Glomerular endothelial cell (primary cell): Measurements from ENCODE around the gene TMEM185A. TPM values are rescaled to one million over a fixed set of nuclear protein-coding genes. Genes with fewer than 3 reads are reported as not detected.
"Not testable (repeated sequence)": the region's sequence is repeated elsewhere in the genome, so short reads cannot be mapped to it uniquely, and the experiment has no call there.

Experiments
- DNase-seq: peaks from one replicate; pipeline ENCODE4 v3.0.0-alpha.2; 2011; ENCODE audit warnings: low read depth, low spot score; ENCODE audit errors: extremely low read depth
- total RNA-seq: library from RNA; depleted of rRNA; stranded (reverse); fragments of >200 nt; gene quantifications from 2 replicates; pipeline ENCODE4 v1.2.3, GENCODE V29; 2015

TMEM185A gene
- total RNA-seq, 1 donor from 2014 or later = 19.1 TPM

GRCh38 chrX:149628280-149628679 lies 3.3 kb downstream of the TMEM185A start:
- no peak for DNase-seq

- not testable (repeated sequence) for DNase-seq
These were observed 4.8 kb downstream of the TMEM185A start for GRCh38 chrX:149626829-149627228.

GRCh38 chrX:149619662-149620061 lies 11.9 kb downstream of the TMEM185A start:
- not testable (repeated sequence) for DNase-seq

GRCh38 chrX:149618871-149619270 lies 12.7 kb downstream of the TMEM185A start:
- DNase-seq = no peak

- DNase-seq = no peak
These were observed 19.9 kb downstream of the TMEM185A start for GRCh38 chrX:149611623-149612175.

GRCh38 chrX:149610511-149610910 lies 21.1 kb downstream of the TMEM185A start:
- no peak for DNase-seq

- no peak for DNase-seq
These were observed 23.9 kb downstream of the TMEM185A start for GRCh38 chrX:149607699-149608098.

GRCh38 chrX:149605248-149605885 lies 26.2 kb downstream of the TMEM185A start:
- not testable (repeated sequence) for DNase-seq

- DNase-seq = not testable (repeated sequence)
These were observed 33.0 kb downstream of the TMEM185A start for GRCh38 chrX:149598603-149599002.

GRCh38 chrX:149595943-149596342 lies 35.6 kb downstream of the TMEM185A start:
- DNase-seq = not testable (repeated sequence)

GRCh38 chrX:149595214-149595613 lies 36.4 kb downstream of the TMEM185A start, which contains the start of gene HSFX2:
TSS of gene HSFX2 (minus strand) at chrX:149595314. CDS start at chrX:149594700, 614 bp downstream.
- not testable (repeated sequence) for DNase-seq

- not testable (repeated sequence) for DNase-seq
These were observed 40.6 kb downstream of the TMEM185A start for GRCh38 chrX:149590993-149591392.

- not testable (repeated sequence) for DNase-seq
These were observed 44.2 kb downstream of the TMEM185A start, which contains the start of gene MAGEA9B for GRCh38 chrX:149587359-149587758. TSS of gene MAGEA9B (minus strand) at chrX:149587459. CDS start at chrX:149583179, 4,280 bp downstream.

- not testable (repeated sequence) for DNase-seq
These were observed 46.0 kb downstream of the TMEM185A start for GRCh38 chrX:149585631-149586030.

GRCh38 chrX:149573456-149573855 lies 58.1 kb downstream of the TMEM185A start:
- DNase-seq = not testable (repeated sequence)

GRCh38 chrX:149572743-149573142 lies 58.8 kb downstream of the TMEM185A start:
- no peak for DNase-seq

GRCh38 chrX:149571770-149572169 lies 59.8 kb downstream of the TMEM185A start:
- no peak for DNase-seq

GRCh38 chrX:149570668-149571067 lies 60.9 kb downstream of the TMEM185A start:
- no peak for DNase-seq

- no peak for DNase-seq
These were observed 61.8 kb downstream of the TMEM185A start for GRCh38 chrX:149569770-149570169.

GRCh38 chrX:149568701-149569296 lies 62.8 kb downstream of the TMEM185A start:
- no peak for DNase-seq

GRCh38 chrX:149567621-149568417 lies 63.8 kb downstream of the TMEM185A start:
- DNase-seq = no peak
